GM19467 (cell line): ENCODE results near the gene CLIC6.

Experiments used
- ATAC-seq: cut with Tn5 transposase; IDR thresholded peaks from one replicate; pipeline ENCODE4 v1.9.1; 2021; ENCODE audit warnings: mild to moderate bottlenecking, moderate library complexity; ENCODE audit not compliant: unreplicated experiment

The CLIC6 gene

GRCh38 chr21:34668803-34669148 is at the start of gene CLIC6:
Gene CLIC6, plus strand, starts transcription at chr21:34668994. Its CDS starts 395 bp downstream, at chr21:34669389.
- ATAC-seq, result no peak

DNA sequence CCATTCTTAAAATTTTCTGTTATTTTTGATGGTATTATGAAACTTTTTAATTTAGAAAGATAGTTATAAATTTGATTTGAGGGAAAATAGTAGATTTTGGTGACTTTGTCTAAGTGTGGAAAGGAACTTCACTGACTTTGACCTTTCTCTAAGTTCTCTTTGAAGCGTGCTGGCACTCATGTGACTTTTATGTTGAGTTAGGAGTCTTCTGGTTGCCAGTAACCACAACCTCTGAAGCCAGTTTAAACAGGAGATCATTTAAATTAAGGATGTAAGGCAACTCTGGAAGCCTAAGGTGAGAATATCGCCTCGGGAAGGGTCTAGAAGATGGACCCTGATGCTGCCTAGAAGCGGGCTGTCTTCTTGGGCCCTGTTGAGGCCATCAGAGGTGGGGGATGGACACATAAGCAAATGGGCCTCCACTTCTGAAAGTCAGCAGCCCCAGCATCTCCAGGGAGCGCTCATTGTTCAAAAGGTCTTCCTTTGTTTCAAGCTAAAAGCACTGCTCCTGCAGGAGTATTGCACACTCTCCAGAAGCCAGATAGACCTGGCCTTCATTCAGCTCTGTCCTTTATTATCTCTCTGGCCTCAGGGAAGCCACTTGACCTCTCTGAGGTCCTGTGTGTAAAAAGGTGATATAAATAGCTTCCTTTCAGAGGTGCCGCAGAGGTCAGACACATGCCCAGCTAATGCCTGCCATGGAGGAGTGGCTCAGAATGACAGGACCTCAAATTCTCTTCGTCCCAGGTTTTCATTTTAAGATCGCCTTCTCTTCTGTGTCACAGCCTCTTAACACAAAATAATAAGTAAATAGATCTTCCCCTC is 48.7 kb upstream of the CLIC6 start:
- no peak for ATAC-seq

- ATAC-seq, result no peak
Measured at GRCh38 chr21:34621434-34622350, 47.1 kb upstream of the CLIC6 start.

GRCh38 chr21:34623516-34623915 is 45.3 kb upstream of the CLIC6 start:
- ATAC-seq, result no peak

DNA sequence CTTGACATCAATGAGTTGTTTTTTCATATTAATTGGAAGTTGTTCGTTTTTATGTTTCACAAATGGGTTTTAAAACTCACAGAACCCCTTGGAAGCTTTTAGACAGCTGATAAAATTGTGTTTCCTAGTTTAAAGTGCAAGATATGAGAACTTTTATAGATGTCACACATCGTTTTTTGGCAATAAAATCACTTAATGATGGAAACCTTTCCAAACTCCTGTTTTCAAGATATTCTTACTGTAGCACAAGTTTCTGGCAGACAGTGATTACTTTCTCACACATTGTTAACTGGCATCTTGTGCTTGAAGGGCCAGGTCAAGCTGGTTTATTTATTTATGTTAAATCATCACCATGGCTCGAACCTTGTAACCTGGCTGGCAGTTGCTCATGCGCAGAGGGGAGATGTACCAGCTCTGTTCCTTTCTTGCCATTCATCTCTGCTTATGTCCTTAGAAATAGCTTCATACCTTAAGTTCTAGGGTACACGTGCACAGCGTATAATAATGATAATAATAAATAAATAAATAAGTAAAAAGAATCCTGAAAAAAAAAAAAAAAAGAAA is 43.7 kb upstream of the CLIC6 start:
- ATAC-seq, result no peak

DNA sequence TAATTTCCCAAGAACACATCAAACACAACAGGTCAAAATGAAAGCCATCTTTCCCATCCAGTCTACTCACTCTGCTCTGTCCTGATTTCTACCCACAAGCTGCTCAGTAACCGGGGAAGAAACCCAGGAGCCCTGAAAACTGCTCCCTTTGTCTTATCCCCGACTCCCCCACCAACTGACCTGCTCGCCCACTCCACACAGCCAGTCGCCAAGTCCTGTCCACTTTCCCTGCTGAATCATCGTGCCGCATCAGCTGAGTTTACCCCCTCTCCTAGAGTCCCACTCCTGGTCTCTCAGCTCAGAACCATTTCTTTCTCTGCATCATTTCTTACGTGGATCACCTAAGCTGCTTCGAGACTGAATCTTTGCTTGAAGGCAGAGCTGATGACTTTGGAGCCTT is 42.7 kb upstream of the CLIC6 start:
- no peak for ATAC-seq

DNA sequence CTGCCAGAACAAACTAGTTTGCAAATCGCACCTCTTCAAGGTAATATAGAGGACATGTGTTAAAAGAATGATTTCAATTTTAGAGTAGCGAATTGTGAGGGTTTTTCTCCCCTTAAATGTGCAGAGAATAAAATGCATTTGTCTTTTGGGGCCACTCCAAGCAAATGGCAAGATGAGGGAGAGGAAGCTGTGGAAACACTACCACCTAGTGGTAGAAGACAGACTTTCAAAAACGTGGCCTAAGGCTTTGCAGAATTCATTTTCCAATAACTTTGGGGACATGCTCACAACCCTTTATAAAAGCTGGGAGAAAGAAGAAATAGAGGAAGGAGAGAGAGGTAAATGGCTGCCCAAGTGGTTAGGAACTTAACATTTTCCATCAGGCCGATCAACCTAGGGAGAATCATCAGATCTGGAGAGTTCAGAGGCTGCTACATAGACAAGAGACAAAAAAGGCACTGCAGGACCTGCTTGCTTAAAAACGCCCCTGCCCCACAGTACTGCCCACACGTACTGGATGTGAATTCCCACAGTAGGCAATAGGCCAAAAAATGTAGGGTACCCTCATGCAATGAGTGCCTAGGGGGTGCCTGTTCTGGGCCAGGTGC is 38.2 kb upstream of the CLIC6 start:
- ATAC-seq, result no peak

GRCh38 chr21:34632498-34632897 is 36.3 kb upstream of the CLIC6 start:
- no peak for ATAC-seq

DNA sequence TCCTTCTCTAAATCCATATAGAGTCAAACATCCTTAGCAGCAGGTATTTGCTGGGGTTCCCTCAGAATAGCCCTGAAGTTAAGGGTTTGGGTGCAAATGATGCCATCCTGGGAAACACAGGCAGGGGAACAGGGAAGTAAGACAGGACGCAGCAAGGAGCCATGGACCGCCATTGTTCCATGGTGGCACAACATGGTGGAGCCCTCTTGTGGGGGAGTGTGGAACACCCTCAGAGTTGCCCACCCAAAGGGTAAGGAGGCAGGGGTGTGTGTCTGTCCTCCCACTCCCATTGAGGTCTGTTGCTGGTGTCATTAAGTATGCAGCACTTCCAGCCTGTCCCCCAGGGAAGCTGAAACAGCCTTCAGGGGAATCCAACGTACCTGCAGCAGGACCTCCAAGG is 33.5 kb upstream of the CLIC6 start:
- no peak for ATAC-seq

GRCh38 chr21:34636961-34637360 is 31.8 kb upstream of the CLIC6 start:
- no peak for ATAC-seq

GRCh38 chr21:34639250-34639649 is 29.5 kb upstream of the CLIC6 start:
- ATAC-seq, result no peak

DNA sequence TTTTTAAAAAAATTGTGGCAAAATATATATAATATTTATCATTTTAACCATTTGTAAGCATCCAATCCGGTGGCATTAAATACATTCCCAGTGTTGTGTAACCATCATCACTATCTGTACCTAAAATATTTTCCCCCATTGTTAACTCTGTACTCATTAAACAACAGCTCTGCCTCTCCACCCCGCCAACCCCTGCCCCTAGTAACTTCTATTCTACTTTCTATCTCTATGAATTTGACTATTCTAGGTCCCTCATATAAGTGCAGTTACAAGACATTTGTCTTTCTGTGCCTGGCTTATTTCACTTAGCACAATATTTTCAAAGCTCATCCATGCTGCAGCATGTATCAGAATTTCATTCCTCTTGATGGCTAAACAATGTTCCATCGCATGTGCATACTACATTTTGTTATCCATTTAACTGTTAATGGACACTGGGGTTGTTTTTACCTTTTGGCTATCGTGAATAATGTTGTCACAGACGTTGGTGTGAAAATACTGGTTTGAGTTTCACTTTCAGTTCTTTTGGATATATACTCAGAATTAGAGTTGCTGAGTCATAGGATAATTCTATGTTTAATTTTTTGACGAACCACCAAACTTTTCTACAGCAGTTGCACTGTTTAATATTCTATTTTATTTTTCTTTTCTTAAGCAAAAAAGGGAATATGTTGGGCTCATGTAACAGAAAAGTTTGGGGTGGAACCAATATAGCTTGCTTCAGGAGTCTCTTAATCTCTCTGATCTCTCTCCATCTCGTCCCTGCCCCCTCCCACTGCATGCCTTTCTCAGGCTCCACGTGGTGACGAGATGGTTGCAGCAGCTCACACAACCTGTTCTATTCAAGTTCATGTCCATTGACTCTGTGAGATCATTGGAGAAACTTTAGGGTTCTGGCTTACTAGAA is 28.7 kb upstream of the CLIC6 start:
- peak; percentile 42 for ATAC-seq

DNA sequence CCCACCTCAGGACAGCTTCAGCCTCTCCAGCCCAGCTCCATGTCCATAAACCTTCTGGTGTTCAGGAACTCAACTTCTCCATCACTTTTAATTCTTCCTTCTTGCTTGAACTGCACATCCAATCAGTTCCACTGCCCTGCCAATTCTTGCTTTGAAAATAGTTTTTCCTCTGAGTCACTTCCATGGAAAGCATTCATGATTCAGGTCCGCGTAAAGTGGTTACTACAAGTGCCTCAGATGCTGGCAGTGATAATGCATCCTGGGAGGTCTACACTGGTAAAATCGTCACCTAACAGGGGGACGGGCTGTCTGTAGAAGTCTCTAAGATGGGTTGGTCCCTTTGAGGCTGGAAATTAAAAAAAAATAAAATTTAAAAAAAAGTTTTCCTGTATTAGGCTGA is 27.9 kb upstream of the CLIC6 start:
- ATAC-seq, result no peak

DNA sequence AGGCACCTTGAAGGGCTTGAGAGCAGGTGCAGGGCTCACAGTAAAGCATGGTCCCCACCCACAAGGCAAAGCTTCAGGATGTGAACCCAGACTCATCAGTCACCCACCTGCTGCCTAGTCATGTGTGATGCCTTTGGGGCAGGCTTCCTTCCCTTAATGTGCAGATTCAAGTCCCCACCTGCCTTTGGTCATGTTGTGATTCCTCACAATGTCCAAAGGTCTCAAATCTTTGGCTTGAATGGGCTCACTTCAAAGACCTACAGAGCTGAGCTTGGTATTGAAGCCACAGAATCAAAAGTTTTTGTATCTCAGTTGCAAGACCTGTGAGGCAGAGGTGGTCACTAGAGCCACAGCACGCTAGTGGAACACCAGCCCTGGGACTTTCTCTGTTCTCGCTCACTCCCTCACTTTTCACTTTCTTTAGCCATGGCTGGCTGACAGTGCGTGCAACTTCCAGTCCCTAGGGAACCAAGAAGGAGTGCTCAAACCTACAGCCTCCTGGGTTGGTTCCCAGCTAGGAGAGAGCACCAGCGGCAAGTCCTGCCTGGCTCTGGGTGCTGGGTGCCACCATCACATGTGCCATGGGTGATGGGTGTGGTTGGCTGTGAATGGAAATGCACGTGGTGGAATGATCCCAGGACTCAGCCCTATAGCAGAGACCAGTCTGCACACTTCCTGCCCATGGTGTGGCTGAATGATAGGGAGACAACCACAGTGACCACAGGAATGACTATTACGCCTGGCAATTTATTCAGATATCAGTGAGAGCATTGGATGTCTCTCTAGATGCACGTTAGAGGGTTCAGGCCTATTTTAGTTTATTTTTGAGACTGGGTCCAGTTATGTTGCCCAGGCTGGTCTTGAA is 26.4 kb upstream of the CLIC6 start:
- peak; percentile 61 for ATAC-seq

- no peak for ATAC-seq
Measured at GRCh38 chr21:34644825-34645224, 24.0 kb upstream of the CLIC6 start.

- no peak for ATAC-seq
Measured at GRCh38 chr21:34647555-34647954, 21.2 kb upstream of the CLIC6 start.

DNA sequence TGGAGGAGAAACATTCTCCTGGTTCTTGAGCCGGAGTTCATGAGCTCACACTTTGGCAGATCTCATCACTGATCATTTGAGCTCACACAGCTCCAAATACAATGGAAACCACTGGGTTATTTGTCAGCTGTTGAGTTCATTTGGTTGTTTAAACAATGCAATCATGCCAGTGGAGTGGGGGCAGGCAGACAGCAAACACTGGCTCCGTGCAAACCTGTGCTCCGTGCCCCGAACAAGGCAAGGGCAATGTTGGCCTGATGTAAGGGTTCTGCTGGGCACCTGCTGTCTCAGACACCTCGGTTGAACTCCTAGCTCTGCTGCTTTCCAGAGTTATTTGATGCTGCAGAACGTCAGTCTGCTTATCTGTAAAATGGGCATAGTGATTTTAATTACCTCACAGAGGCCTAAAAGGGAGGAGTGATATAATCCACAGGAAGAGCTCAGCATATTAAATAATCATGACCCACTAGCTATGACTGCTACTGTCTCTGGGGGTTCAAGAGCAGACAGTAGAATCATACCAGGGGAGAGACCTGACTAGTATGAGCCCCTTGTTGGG is 20.0 kb upstream of the CLIC6 start:
- ATAC-seq, result no peak

DNA sequence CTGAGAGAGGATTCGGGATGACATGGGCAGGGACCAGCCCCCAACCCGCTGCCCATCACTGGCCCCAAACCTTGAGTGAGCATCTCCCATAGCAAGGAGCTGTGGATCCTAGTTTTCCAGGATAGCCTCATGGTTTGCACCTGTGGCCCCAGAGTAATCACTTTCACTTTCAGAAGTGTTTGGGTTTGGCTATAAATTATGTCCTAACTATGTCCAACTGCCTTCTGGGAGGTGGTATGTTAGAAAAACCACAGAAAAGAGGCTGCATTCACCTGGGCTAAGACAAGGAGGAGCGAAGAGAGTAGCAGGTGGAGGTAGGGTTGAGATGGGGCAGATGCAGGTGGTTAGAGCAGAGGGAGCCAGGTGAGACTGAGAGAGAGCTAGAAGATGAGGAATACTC is 19.4 kb upstream of the CLIC6 start:
- ATAC-seq, result no peak

DNA sequence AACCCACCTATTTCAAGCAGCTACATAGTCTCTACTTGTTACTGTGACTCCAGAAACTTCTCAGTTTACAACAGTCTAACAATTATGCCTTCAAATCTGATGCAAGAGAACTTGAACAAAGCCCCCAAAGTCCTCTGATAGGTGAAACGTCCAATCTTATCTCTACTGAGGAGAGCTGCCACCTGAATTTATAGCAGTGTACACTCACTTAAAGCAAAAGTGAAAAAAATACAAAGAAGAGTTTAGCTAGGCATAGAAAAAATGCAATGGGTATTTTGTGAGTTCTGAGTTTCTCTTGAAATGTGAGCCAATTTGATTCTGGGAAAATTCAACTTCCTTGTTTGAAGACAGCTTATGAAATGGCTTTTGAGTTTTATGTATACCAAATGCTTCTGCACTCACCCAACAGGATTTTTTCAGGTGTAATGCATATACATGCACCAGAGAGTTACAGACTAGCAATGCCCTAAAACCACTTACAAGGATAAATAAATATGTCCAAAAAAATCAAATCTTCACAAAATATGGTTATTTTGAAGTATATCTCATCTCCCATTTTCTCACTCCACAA is 17.8 kb upstream of the CLIC6 start:
- no peak for ATAC-seq
